ENCODE measurements around the gene CCDC12.

Gene CCDC12

DNA sequence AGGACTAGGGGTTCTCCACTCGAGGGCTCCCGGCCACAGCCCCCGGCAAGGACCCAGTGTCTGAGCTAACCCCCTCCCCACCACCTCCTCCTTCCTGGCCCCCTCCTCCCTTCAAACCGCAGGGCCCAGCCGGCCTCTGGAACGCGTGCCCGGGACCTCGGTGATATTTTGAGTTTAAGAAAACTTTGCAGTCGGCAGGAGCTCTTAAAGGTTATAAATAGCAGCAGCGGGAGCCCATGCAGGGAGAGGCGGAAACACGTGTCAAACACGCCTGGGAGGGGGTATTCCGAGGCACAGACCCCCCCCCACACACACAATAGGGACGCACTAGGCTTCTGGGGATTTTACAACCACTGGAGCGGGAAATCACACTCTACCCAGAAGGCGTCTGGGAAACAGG lies 102.1 kb downstream of the CCDC12 start:
- DNase-seq (ENCODE audit: low read depth), result no peak

DNA sequence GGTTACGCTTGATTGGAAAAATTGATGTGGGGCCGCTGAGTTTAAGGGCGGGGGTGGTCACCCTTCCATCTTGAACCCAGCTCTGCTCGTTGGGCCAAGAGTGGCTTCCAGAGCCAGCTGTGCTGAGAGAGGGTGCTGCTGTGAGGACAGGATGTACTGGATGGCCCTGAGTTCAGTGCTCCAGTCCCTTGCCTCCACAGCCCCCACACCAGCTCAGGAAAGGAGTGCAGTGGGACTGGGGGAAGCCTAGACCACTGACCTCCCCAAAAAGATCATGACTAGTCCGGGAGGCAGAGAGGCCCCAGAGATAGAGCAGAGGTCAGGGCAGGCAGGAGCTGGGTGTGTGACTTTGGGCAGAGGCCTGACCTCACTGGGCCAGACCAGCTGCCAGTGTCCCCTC lies 103.0 kb downstream of the CCDC12 start:
- DNase-seq (ENCODE audit: low read depth), result no peak

All from non-pigmented ciliary epithelial cell (primary cell).